Calu3 (cell line): ENCODE measurements around the gene NPHS1. TPM values are rescaled to one million over a fixed set of nuclear protein-coding genes. Genes with fewer than 3 reads are reported as not detected.

Experiments
- BruUV-seq: library from RNA; stranded (reverse); fragments of 400-500 nt; replicated peaks from 2 replicates; lab custom pipeline; 2021; lab: Mats Ljungman, UMichigan
- CTCF ChIA-PET: fragments of 300-600 bp; sonication (Branson Sonifier 250); formaldehyde crosslinking; loops from one replicate; lab custom pipeline; 2022; ENCODE audit warnings: antibody characterized with exemption; lab: Charles Lee
- DNase-seq: peaks from one replicate; pipeline ENCODE4 v3.0.0; 2022
- H3K27ac Mint-ChIP-seq: one replicate; pipeline ENCODE4 v1.8.0; 2022; ENCODE audit warnings: mixed read lengths; ENCODE audit not compliant: unreplicated experiment
- H3K27me3 Mint-ChIP-seq: one replicate; pipeline ENCODE4 v1.8.0; 2022; ENCODE audit warnings: mixed read lengths; ENCODE audit not compliant: unreplicated experiment
- H3K36me3 Mint-ChIP-seq: one replicate; pipeline ENCODE4 v1.8.0; 2022; ENCODE audit warnings: mild to moderate bottlenecking, moderate library complexity, mixed read lengths; ENCODE audit not compliant: insufficient read depth, unreplicated experiment
- H3K4me1 Mint-ChIP-seq: one replicate; pipeline ENCODE4 v1.8.0; 2022; ENCODE audit warnings: mild to moderate bottlenecking, low read depth, mixed read lengths; ENCODE audit not compliant: unreplicated experiment
- H3K4me3 Mint-ChIP-seq: one replicate; pipeline ENCODE4 v1.8.0; 2022; ENCODE audit warnings: mild to moderate bottlenecking, low read depth, moderate library complexity, mixed read lengths; ENCODE audit not compliant: unreplicated experiment
- H3K9me3 Mint-ChIP-seq: one replicate; pipeline ENCODE4 v1.8.0; 2022; ENCODE audit warnings: low read depth, mixed read lengths; ENCODE audit not compliant: unreplicated experiment
- CTCF ChIP-seq: fragments of 200-600 bp; IDR thresholded peaks from one replicate; pipeline ENCODE4 v1.8.0; 2022; ENCODE audit warnings: antibody characterized with exemption; ENCODE audit not compliant: unreplicated experiment
- intact Hi-C: fragments of 100-400 bp; cut with micrococcal nuclease; formaldehyde crosslinking; loops from one replicate; pipeline ENCODE4 v1.10.0; 2022; ENCODE audit not compliant: unreplicated experiment
- total RNA-seq: library from RNA; stranded (reverse); gene quantifications from 2 replicates; pipeline ENCODE4 v1.2.3, GENCODE V29; 2022

NPHS1 gene
- total RNA-seq, 1 experiment from 2014 or later = not detected

- H3K4me1 Mint-ChIP-seq = peaks cover 12% of the 10 kb centered on the region
- no peak overlapping the region for H3K27ac Mint-ChIP-seq
- no peaks in the 10 kb centered on the region for H3K36me3 Mint-ChIP-seq
- no peaks in the 10 kb centered on the region for H3K9me3 Mint-ChIP-seq
- intact Hi-C loops = no loop called here
- CTCF ChIA-PET = interaction anchor here (0.6 to 0.9 kb wide), 2 partner anchors 8 to 48 kb away, joined by 3 to 5 read pairs; no protein-coding TSS in a partner anchor
- no peak for DNase-seq
- H3K4me3 Mint-ChIP-seq = no peak overlapping the region
- TF ChIP-seq CTCF = no peak
- H3K27me3 Mint-ChIP-seq = peaks cover 37% of the 10 kb centered on the region
- BruUV-seq = no TSS peak
Measured at GRCh38 chr19:35811317-35812219, 40.7 kb downstream of the NPHS1 start.

- Mint-ChIP-seq H3K9me3 (no peaks in the 10 kb centered on the region), H3K27me3 (peaks cover 57% of the 10 kb centered on the region), H3K4me1 (peaks cover 11% of the 10 kb centered on the region), H3K36me3 (no peaks in the 10 kb centered on the region), H3K4me3 (no peak overlapping the region), H3K27ac (no peak overlapping the region)
- TF ChIP-seq CTCF = no peak
- BruUV-seq = no TSS peak
- CTCF ChIA-PET = no interaction called here
- intact Hi-C loops = no loop called here
- no peak for DNase-seq
Measured at GRCh38 chr19:35807633-35808032, 44.7 kb downstream of the NPHS1 start.

- intact Hi-C loops = no loop called here
- no peak overlapping the region for H3K4me3 Mint-ChIP-seq
- H3K27ac Mint-ChIP-seq = no peak overlapping the region
- H3K27me3 Mint-ChIP-seq = peaks cover 50% of the 10 kb centered on the region
- CTCF ChIA-PET = no interaction called here
- no peaks in the 10 kb centered on the region for H3K9me3 Mint-ChIP-seq
- BruUV-seq = no TSS peak
- DNase-seq = no peak
- peak; percentile 13 for TF ChIP-seq CTCF
- H3K4me1 Mint-ChIP-seq = peaks cover under 1% of the 10 kb centered on the region
- H3K36me3 Mint-ChIP-seq = no peaks in the 10 kb centered on the region
Measured at GRCh38 chr19:35806597-35806996, 45.7 kb downstream of the NPHS1 start.

- DNase-seq = no peak
- Mint-ChIP-seq H3K27me3 (peaks cover 40% of the 10 kb centered on the region), H3K36me3 (no peaks in the 10 kb centered on the region), H3K4me3 (no peak overlapping the region), H3K9me3 (no peaks in the 10 kb centered on the region), H3K4me1 (no peaks in the 10 kb centered on the region), H3K27ac (no peak overlapping the region)
- no peak for TF ChIP-seq CTCF
- CTCF ChIA-PET = interaction anchor here (0.6 kb wide), 2 partner anchors 59 to 161 kb away, joined by 3 read pairs; no protein-coding TSS in a partner anchor
- intact Hi-C loops = no loop called here
- no TSS peak for BruUV-seq
Measured at GRCh38 chr19:35805526-35806102, 46.7 kb downstream of the NPHS1 start.
